Activated CD8-positive, alpha-beta T cell treated with anti-CD3 and anti-CD28 coated beads for 36 hours (primary cell): ENCODE measurements around the gene ELP2. TPM values are rescaled to one million over a fixed set of nuclear protein-coding genes. Genes with fewer than 3 reads are reported as not detected.

ENCODE experiments used
- ATAC-seq: fragments of 200-7000 bp; cut with Tn5 transposase; one replicate; pipeline ENCODE4 v1.10.0; 2021; ENCODE audit warnings: mild to moderate bottlenecking, moderate library complexity
- CTCF ChIA-PET: fragments of 350-600 bp; sonication (Branson Sonifier 250); formaldehyde crosslinking; loops from one replicate; lab custom pipeline; 2021; ENCODE audit warnings: antibody characterized with exemption; lab: Charles Lee
- POLR2A ChIA-PET: fragments of 350-600 bp; sonication (Branson Sonifier 250); formaldehyde crosslinking; loops from one replicate; lab custom pipeline; 2021; ENCODE audit warnings: antibody characterized with exemption; lab: Charles Lee
- DNase-seq: peaks from one replicate; pipeline ENCODE4 v3.0.0-alpha.2; 2020
- H3K27ac Mint-ChIP-seq: one replicate; pipeline ENCODE4 v1.8.0; 2021; ENCODE audit warnings: mild to moderate bottlenecking, mixed read lengths
- H3K27me3 Mint-ChIP-seq: one replicate; pipeline ENCODE4 v1.8.0; 2021; ENCODE audit warnings: mixed read lengths
- H3K36me3 Mint-ChIP-seq: one replicate; pipeline ENCODE4 v1.8.0; 2021; ENCODE audit warnings: low read depth, mixed read lengths
- H3K4me1 Mint-ChIP-seq: one replicate; pipeline ENCODE4 v1.8.0; 2021; ENCODE audit warnings: low read depth, mixed read lengths
- H3K4me3 Mint-ChIP-seq: one replicate; pipeline ENCODE4 v1.8.0; 2021; ENCODE audit warnings: mild to moderate bottlenecking, moderate library complexity, mixed read lengths
- H3K9me3 Mint-ChIP-seq: one replicate; pipeline ENCODE4 v1.8.0; 2021; ENCODE audit warnings: mixed read lengths
- intact Hi-C: fragments of 100-400 bp; cut with micrococcal nuclease; formaldehyde crosslinking; loops from one replicate; pipeline ENCODE4 v1.10.0; 2022
- total RNA-seq, 2 experiments: library from RNA; stranded (reverse); gene quantifications; one replicate each; pipeline ENCODE4 v1.2.3, GENCODE V29; 2021
- TF ChIP-seq, protein P1 (sequence below): fragments of 200-600 bp; IDR thresholded peaks from one replicate; pipeline ENCODE4 v1.8.0; 2022; ENCODE audit warnings: antibody characterized with exemption, mild to moderate bottlenecking

ELP2 gene
- total RNA-seq, 2 experiments from 2014 or later, result 98.8 to 105 TPM

DNA sequence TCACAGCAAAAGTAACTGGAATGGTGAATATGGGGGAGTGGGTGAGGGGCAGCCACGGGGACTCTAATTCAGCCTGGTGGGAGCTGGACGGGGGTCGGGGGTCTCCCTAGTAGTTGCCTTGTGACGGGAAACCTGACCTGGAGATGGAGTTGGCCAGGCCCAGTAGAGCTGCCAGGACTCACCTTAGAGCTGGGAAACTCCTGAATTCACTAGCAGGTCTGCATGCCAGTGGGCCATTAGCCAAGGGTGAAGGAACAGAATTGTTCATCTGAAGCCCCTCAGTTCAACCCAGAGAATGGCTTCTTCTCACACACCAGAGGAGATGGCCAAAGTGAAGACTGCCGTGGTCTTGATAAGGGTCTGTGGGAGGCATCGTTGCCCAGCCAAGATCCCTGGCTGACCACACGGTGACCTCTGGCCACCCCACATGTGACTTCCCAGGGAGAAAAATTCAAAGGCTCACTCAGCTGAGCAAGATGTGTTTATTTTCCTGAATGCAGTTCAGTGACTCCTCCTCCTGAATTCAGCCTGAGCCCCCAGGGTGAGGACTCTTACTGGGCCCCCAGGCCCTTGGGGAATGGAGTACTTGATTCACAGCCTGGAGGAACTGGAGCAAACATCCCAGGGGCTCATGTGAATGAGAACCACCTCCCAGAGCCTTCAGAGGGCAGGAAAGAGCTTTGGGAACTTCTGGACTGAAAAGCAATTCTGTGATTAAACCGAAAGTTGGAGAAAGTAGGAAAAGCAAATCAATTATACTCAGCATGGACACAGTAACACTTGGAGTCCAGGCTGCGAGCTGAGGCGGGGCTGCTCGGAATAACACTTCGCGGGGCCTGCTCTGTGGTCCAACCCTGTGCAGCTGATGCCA lies 82.8 kb downstream of the ELP2 start:
- H3K4me1 Mint-ChIP-seq, result no peaks in the 10 kb centered on the region
- H3K9me3 Mint-ChIP-seq, result peaks cover 4% of the 10 kb centered on the region
- ChIA-PET POLR2A (no interaction called here), CTCF (no interaction called here)
- peaks cover 3% of the 10 kb centered on the region for H3K27me3 Mint-ChIP-seq
- H3K36me3 Mint-ChIP-seq, result no peaks in the 10 kb centered on the region
- ATAC-seq (no peak), DNase-seq (no peak)
- TF ChIP-seq, protein P1, sequence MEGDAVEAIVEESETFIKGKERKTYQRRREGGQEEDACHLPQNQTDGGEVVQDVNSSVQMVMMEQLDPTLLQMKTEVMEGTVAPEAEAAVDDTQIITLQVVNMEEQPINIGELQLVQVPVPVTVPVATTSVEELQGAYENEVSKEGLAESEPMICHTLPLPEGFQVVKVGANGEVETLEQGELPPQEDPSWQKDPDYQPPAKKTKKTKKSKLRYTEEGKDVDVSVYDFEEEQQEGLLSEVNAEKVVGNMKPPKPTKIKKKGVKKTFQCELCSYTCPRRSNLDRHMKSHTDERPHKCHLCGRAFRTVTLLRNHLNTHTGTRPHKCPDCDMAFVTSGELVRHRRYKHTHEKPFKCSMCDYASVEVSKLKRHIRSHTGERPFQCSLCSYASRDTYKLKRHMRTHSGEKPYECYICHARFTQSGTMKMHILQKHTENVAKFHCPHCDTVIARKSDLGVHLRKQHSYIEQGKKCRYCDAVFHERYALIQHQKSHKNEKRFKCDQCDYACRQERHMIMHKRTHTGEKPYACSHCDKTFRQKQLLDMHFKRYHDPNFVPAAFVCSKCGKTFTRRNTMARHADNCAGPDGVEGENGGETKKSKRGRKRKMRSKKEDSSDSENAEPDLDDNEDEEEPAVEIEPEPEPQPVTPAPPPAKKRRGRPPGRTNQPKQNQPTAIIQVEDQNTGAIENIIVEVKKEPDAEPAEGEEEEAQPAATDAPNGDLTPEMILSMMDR, result no peak
- intact Hi-C loops, result no loop called here
- H3K27ac Mint-ChIP-seq, result no peak overlapping the region
- no peak overlapping the region for H3K4me3 Mint-ChIP-seq

DNA sequence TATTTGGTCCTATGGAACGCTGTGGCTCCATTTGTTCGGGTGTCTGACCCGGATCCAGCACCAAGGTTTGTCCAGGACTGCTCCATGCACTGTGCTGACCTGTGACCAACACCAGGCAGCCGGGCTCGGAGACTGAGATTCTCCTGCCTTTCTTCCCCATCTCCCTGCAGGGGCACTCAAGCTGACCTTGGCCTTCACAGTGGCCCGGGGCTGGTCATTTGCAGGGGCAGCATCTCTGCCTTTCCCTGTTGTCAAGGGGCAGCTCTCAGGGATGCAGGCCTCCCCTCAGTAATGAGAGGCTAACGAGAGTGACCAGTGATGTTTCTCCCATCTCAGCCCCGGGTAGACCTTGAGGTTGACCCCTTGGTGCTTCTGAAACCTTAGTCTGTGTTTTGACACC lies 85.1 kb downstream of the ELP2 start:
- H3K4me3 Mint-ChIP-seq, result no peak overlapping the region
- intact Hi-C loops, result no loop called here
- ATAC-seq (no peak), DNase-seq (no peak)
- POLR2A ChIA-PET, result no interaction called here
- H3K27me3 Mint-ChIP-seq, result peaks cover 3% of the 10 kb centered on the region
- CTCF ChIA-PET, result no interaction called here
- no peaks in the 10 kb centered on the region for H3K36me3 Mint-ChIP-seq
- no peaks in the 10 kb centered on the region for H3K9me3 Mint-ChIP-seq
- H3K4me1 Mint-ChIP-seq, result no peaks in the 10 kb centered on the region
- TF ChIP-seq, protein P1, result no peak
- H3K27ac Mint-ChIP-seq, result no peak overlapping the region

DNA sequence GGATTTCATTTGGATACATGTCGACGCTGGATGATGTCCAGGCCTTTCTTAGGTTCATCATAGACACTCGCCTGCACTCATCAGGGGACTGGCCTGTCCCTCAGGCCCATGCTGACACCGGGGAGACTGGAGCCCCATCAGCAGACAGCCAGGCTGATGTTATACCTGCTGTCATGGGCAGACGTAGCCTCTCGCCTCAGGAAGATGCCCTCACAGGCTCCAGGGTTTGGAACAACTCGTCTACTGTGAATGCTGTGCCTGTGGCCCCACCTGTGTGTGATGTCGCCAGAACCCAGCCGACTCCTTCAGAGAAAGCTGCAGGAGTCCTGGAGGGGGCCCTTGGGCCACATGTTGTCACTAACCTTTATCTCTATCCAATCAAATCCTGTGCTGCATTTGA lies 85.9 kb downstream of the ELP2 start:
- ATAC-seq (no peak), DNase-seq (no peak)
- TF ChIP-seq, protein P1, result no peak
- no peaks in the 10 kb centered on the region for H3K9me3 Mint-ChIP-seq
- intact Hi-C loops, result no loop called here
- no peaks in the 10 kb centered on the region for H3K4me1 Mint-ChIP-seq
- no peak overlapping the region for H3K4me3 Mint-ChIP-seq
- H3K27me3 Mint-ChIP-seq, result peaks cover 3% of the 10 kb centered on the region
- ChIA-PET CTCF (no interaction called here), POLR2A (no interaction called here)
- H3K27ac Mint-ChIP-seq, result no peak overlapping the region
- H3K36me3 Mint-ChIP-seq, result no peaks in the 10 kb centered on the region

DNA sequence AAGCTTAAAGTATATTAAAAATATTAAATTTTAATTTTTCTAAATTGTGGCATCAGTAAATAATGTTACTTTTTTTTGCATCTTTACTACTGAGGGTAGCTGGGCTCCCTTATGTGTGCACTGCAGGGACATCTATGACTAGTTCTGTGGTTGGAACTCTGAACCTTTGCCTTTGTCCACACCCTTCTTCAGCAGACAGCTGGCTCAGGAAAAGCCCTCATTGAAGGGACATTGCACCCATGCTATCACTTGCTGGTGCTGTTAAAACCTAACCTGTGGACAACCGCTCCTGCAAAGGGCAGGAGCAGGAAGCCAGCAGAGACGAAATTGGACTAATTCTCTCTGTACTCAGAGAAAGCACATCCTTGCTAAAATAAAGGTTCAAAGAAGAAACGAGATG lies 87.6 kb downstream of the ELP2 start:
- POLR2A ChIA-PET, result no interaction called here
- H3K27ac Mint-ChIP-seq, result no peak overlapping the region
- no peaks in the 10 kb centered on the region for H3K36me3 Mint-ChIP-seq
- H3K4me3 Mint-ChIP-seq, result no peak overlapping the region
- DNase-seq (no peak), ATAC-seq (no peak)
- no peaks in the 10 kb centered on the region for H3K9me3 Mint-ChIP-seq
- no peaks in the 10 kb centered on the region for H3K27me3 Mint-ChIP-seq
- CTCF ChIA-PET, result interaction anchor here (0.9 to 1.6 kb wide), 2 partner anchors 10 to 199 kb away, joined by 3 to 4 read pairs; no protein-coding TSS in a partner anchor
- H3K4me1 Mint-ChIP-seq, result no peaks in the 10 kb centered on the region
- intact Hi-C loops, result no loop called here
- TF ChIP-seq, protein P1, result no peak

DNA sequence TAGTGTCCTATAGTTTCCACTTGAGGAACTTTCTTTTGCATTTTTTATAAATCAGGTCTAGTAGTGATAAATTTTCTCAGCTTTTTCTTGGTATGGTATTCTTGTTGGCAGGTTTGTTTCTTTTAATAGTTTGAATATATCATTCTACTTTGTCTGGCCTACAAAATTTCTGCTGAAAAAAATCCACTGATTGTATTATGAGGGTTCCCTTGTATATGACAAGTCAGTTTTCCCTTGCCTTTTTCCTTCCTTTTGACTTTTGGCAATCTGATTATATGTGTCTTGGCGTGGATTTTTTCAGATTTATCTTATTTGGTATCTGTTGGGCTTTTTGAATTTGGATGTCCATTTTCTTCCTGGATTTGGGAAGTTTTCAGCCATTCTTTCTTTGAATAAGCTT lies 99.5 kb downstream of the ELP2 start:
- H3K9me3 Mint-ChIP-seq, result peaks cover 21% of the 10 kb centered on the region
- no peak overlapping the region for H3K4me3 Mint-ChIP-seq
- TF ChIP-seq, protein P1, result no peak
- peaks cover 10% of the 10 kb centered on the region for H3K27me3 Mint-ChIP-seq
- ATAC-seq, result no peak
- peaks cover 2% of the 10 kb centered on the region for H3K36me3 Mint-ChIP-seq
- intact Hi-C loops, result no loop called here
- POLR2A ChIA-PET, result no interaction called here
- no peak overlapping the region for H3K27ac Mint-ChIP-seq
- CTCF ChIA-PET, result no interaction called here
- DNase-seq, result no peak
- H3K4me1 Mint-ChIP-seq, result no peaks in the 10 kb centered on the region
